HG03196 (cell line): Measurements from ENCODE around the gene KCNJ2.

Source experiments
- ATAC-seq: cut with Tn5 transposase; IDR thresholded peaks from one replicate; pipeline ENCODE4 v1.9.1; 2021; ENCODE audit not compliant: unreplicated experiment

KCNJ2 gene

GRCh38 chr17:70168977-70169708 lies at the start of gene KCNJ2:
Gene KCNJ2 (plus strand): TSS chr17:70169532. CDS start chr17:70175040, 5,508 bp downstream.
- peak; percentile 95 for ATAC-seq

GRCh38 chr17:70119545-70119944 lies 49.8 kb upstream of the KCNJ2 start:
- no peak for ATAC-seq

GRCh38 chr17:70119983-70120382 lies 49.3 kb upstream of the KCNJ2 start:
- no peak for ATAC-seq

GRCh38 chr17:70120425-70120824 lies 48.9 kb upstream of the KCNJ2 start:
- ATAC-seq, result no peak

- ATAC-seq, result no peak
These were observed 48.2 kb upstream of the KCNJ2 start for GRCh38 chr17:70121126-70121525.

- no peak for ATAC-seq
These were observed 46.1 kb upstream of the KCNJ2 start for GRCh38 chr17:70123193-70123592.

GRCh38 chr17:70124723-70125122 lies 44.6 kb upstream of the KCNJ2 start:
- ATAC-seq, result no peak

GRCh38 chr17:70127221-70127873 lies 42.0 kb upstream of the KCNJ2 start:
- ATAC-seq, result no peak

- no peak for ATAC-seq
These were observed 40.5 kb upstream of the KCNJ2 start for GRCh38 chr17:70128727-70129238.

GRCh38 chr17:70130289-70130688 lies 39.0 kb upstream of the KCNJ2 start:
- ATAC-seq, result no peak

GRCh38 chr17:70132505-70132904 lies 36.8 kb upstream of the KCNJ2 start:
- no peak for ATAC-seq

GRCh38 chr17:70134042-70134441 lies 35.3 kb upstream of the KCNJ2 start:
- ATAC-seq, result no peak

- no peak for ATAC-seq
These were observed 34.6 kb upstream of the KCNJ2 start for GRCh38 chr17:70134777-70135176.

- ATAC-seq, result no peak
These were observed 33.2 kb upstream of the KCNJ2 start for GRCh38 chr17:70136131-70136530.

GRCh38 chr17:70137451-70138230 lies 31.7 kb upstream of the KCNJ2 start:
- ATAC-seq, result peak; percentile 100

- no peak for ATAC-seq
These were observed 31.0 kb upstream of the KCNJ2 start for GRCh38 chr17:70138291-70138865.

- no peak for ATAC-seq
These were observed 29.8 kb upstream of the KCNJ2 start for GRCh38 chr17:70139449-70139993.

- ATAC-seq, result no peak
These were observed 25.0 kb upstream of the KCNJ2 start for GRCh38 chr17:70144260-70144846.

- ATAC-seq, result no peak
These were observed 16.1 kb upstream of the KCNJ2 start for GRCh38 chr17:70153210-70153609.

- no peak for ATAC-seq
These were observed 12.2 kb upstream of the KCNJ2 start for GRCh38 chr17:70157151-70157550.

- no peak for ATAC-seq
These were observed 11.2 kb upstream of the KCNJ2 start for GRCh38 chr17:70158180-70158579.
